Mesendoderm (in vitro differentiated cells): ENCODE results near the gene PREX1.

Experiments used
- DNase-seq: peaks from one replicate; pipeline ENCODE4 v3.0.0; 2013
- H2AK5ac ChIP-seq: 2 replicates; pipeline ENCODE4 v1.6.1; 2013; ENCODE audit warnings: low read length, inconsistent platforms
- H2BK120ac ChIP-seq: 2 replicates; pipeline ENCODE4 v1.6.1; 2013; ENCODE audit warnings: low read depth, mild to moderate bottlenecking, low read length, moderate library complexity, mixed read lengths
- H2BK15ac ChIP-seq: replicated peaks from 2 replicates; pipeline ENCODE4 v1.6.1; 2013; ENCODE audit warnings: low read depth, mild to moderate bottlenecking, moderate library complexity
- H2BK5ac ChIP-seq: 2 replicates; pipeline ENCODE4 v1.6.1; 2013; ENCODE audit warnings: low read length, inconsistent platforms
- H3K18ac ChIP-seq: 2 replicates; pipeline ENCODE4 v1.6.1; 2013; ENCODE audit warnings: mild to moderate bottlenecking, low read length, mixed read lengths
- H3K23ac ChIP-seq: one replicate; pipeline ENCODE4 v1.6.1; 2013; ENCODE audit warnings: low read length
- H3K27ac ChIP-seq: 2 replicates; pipeline ENCODE4 v1.5.1; 2013; ENCODE audit warnings: low read depth, mild to moderate bottlenecking, inconsistent platforms, low read length, moderate library complexity
- H3K27me3 ChIP-seq: 2 replicates; pipeline ENCODE4 v1.6.1; 2013; ENCODE audit warnings: low read length, control low read depth, mild to moderate bottlenecking, inconsistent platforms; ENCODE audit not compliant: insufficient read depth, poor library complexity
- H3K36me3 ChIP-seq: 2 replicates; pipeline ENCODE4 v1.6.1; 2013; ENCODE audit warnings: low read length, inconsistent platforms; ENCODE audit not compliant: control insufficient read depth, insufficient read depth
- H3K4ac ChIP-seq: one replicate; pipeline ENCODE4 v1.6.1; 2013; ENCODE audit warnings: low read depth, mild to moderate bottlenecking, low read length, moderate library complexity
- H3K4me1 ChIP-seq: 2 replicates; pipeline ENCODE4 v1.6.1; 2013; ENCODE audit warnings: low read depth, low read length, inconsistent platforms; ENCODE audit not compliant: control insufficient read depth
- H3K4me2 ChIP-seq: 2 replicates; pipeline ENCODE4 v1.6.1; 2013; ENCODE audit warnings: low read length
- H3K4me3 ChIP-seq: 2 replicates; pipeline ENCODE4 v1.5.1; 2013; ENCODE audit warnings: mild to moderate bottlenecking, low read length
- H3K56ac ChIP-seq: one replicate; pipeline ENCODE4 v1.6.1; 2013; ENCODE audit warnings: low read length
- H3K79me1 ChIP-seq: 2 replicates; pipeline ENCODE4 v1.6.1; 2013; ENCODE audit warnings: low read length, inconsistent platforms
- H3K79me2 ChIP-seq: 2 replicates; pipeline ENCODE4 v1.6.1; 2013; ENCODE audit warnings: mild to moderate bottlenecking, low read length; ENCODE audit not compliant: control insufficient read depth, insufficient read depth
- H3K9ac ChIP-seq: 2 replicates; pipeline ENCODE4 v1.6.1; 2013; ENCODE audit warnings: low read length, inconsistent platforms
- H4K5ac ChIP-seq: one replicate; pipeline ENCODE4 v1.6.1; 2013; ENCODE audit warnings: low read length
- H4K8ac ChIP-seq: one replicate; pipeline ENCODE4 v1.6.1; 2013; ENCODE audit warnings: low read depth, mild to moderate bottlenecking, control low read depth, low read length, moderate library complexity
- WGBS: extraction: QIAGEN DNeasy Blood & Tissue Kit; methylation state at CpG from one replicate; pipeline ENCODE4 v1.1.7; 2013; ENCODE audit warnings: low lambda C conversion rate, missing lambda C conversion rate; ENCODE audit not compliant: insufficient coverage; ENCODE audit errors: extremely low coverage; 5-methylcytosine and 5-hydroxymethylcytosine counted together

The PREX1 gene

DNA sequence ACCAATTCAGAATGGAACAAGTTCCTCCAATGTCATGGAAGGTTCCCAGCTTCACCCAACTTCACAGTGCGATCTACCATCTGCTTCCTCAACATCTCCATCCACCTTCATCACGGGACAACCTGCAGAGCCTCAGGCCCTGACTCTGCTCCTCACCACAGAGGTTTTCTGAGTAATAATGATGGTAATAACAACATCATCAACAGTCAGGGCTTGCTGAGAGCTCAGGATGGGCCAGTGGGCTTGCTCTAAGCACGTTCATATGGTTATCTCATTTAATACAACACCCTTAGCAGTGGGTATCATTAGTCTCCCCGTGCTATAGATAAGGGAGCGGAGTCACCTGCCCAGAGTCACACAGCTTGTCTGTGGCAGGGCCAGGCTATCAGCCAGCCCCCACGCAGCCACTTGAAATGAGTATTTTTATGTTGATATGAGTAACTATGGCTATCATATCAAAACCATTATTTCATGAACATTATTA lies 38.6 kb downstream of the PREX1 start:
- DNase-seq, result no peak

DNA sequence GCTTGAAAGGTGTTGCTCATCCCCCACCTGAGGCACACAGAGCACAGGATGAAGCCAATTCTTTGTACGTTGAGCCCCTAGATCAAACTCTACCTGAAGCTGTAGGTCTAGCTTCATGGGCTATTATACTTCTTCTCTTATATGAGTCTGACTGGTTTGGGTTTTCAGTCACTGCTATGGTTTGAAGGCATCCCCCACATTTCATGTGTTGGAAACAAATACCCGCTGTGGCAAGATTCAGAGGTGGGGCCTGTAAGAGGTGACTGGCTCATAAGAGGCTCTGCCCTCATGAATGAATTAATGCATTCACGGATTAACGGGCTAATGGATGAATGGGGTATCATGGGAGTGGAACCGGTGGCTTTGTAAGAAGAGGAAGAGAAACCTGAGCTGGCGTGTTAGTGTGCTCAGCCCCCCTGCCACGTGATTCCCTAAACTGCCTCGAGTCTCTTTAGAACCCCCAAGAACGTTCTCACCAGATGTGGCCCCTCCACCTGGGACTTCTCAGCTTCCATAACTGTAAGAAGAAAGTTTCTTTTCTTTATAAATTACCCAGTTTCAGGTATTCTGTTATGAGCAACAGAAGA lies 39.2 kb downstream of the PREX1 start:
- no peak overlapping the region for H3K23ac ChIP-seq

More for the DNA sequence above, 38.6 kb downstream of the PREX1 start:
- Histone ChIP-seq H3K4me2 (no peak overlapping the region), H4K5ac (no peak overlapping the region), H3K4me1 (no peaks in the 10 kb centered on the region), H2BK15ac (no peak overlapping the region), H3K36me3 (no peaks in the 10 kb centered on the region), H3K27ac (no peak overlapping the region), H3K18ac (no peak overlapping the region), H3K23ac (no peak overlapping the region), H3K4ac (no peak overlapping the region), H3K4me3 (no peak overlapping the region), H4K8ac (no peak overlapping the region), H2BK120ac (no peak overlapping the region), H2AK5ac (no peak overlapping the region), H3K56ac (no peak overlapping the region), H3K79me2 (peaks cover 51% of the 10 kb centered on the region), H3K27me3 (no peaks in the 10 kb centered on the region), H2BK5ac (no peak overlapping the region), H3K9ac (no peak overlapping the region), H3K79me1 (peaks cover 44% of the 10 kb centered on the region)
- no CpG with 5 or more reads among the region's 6 CpGs for WGBS

DNA sequence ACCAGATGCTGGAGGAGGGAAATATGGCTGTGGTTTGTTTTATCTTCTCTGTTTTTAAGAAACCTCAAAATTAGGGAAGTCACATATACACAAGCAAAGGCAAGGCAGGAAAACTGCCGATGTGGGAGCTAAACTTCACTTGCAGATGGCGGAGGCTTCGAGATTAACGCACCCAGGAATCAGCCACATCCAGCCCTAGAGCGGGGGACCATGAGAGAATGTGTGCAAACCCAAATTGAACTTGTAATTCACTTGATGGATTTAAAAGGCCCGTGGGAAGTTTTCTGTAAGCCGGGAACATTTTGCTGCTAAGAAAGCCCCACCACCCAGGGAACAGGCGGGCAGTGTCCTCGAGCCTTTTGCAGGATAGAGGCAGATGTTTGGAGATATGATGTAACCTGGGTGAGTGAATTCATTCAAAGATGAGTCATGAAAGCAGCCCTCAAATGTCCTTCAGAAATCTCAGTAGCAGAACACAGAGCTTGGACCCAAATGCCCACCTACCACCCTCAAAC lies 39.9 kb downstream of the PREX1 start:
- Histone ChIP-seq H2AK5ac (no peak overlapping the region), H3K27me3 (no peaks in the 10 kb centered on the region), H3K56ac (no peak overlapping the region), H3K79me2 (peaks cover 47% of the 10 kb centered on the region), H3K4me3 (no peak overlapping the region), H3K27ac (peak overlapping the region; percentile 45), H3K79me1 (peaks cover 41% of the 10 kb centered on the region), H2BK5ac (no peak overlapping the region), H3K23ac (no peak overlapping the region), H4K5ac (no peak overlapping the region), H2BK120ac (no peak overlapping the region), H4K8ac (no peak overlapping the region), H3K4me2 (no peak overlapping the region), H3K36me3 (no peaks in the 10 kb centered on the region), H3K9ac (no peak overlapping the region), H2BK15ac (no peak overlapping the region), H3K4ac (no peak overlapping the region), H3K4me1 (no peaks in the 10 kb centered on the region), H3K18ac (peak overlapping the region; percentile 20)
- no CpG with 5 or more reads among the region's 9 CpGs for WGBS
- DNase-seq, result peak; percentile 80

More for the DNA sequence above, 39.2 kb downstream of the PREX1 start:
- no peak for DNase-seq
- Histone ChIP-seq H2AK5ac (no peak overlapping the region), H2BK120ac (no peak overlapping the region), H3K4me2 (no peak overlapping the region), H3K56ac (no peak overlapping the region), H3K36me3 (no peaks in the 10 kb centered on the region), H3K9ac (no peak overlapping the region), H3K79me1 (peaks cover 42% of the 10 kb centered on the region), H4K5ac (no peak overlapping the region), H3K4me3 (no peak overlapping the region), H3K79me2 (peaks cover 48% of the 10 kb centered on the region), H2BK5ac (no peak overlapping the region), H3K18ac (no peak overlapping the region), H3K27ac (no peak overlapping the region), H4K8ac (no peak overlapping the region), H2BK15ac (no peak overlapping the region), H3K4me1 (no peaks in the 10 kb centered on the region), H3K27me3 (no peaks in the 10 kb centered on the region), H3K4ac (no peak overlapping the region)
- WGBS, result no CpG with 5 or more reads among the region's 9 CpGs

DNA sequence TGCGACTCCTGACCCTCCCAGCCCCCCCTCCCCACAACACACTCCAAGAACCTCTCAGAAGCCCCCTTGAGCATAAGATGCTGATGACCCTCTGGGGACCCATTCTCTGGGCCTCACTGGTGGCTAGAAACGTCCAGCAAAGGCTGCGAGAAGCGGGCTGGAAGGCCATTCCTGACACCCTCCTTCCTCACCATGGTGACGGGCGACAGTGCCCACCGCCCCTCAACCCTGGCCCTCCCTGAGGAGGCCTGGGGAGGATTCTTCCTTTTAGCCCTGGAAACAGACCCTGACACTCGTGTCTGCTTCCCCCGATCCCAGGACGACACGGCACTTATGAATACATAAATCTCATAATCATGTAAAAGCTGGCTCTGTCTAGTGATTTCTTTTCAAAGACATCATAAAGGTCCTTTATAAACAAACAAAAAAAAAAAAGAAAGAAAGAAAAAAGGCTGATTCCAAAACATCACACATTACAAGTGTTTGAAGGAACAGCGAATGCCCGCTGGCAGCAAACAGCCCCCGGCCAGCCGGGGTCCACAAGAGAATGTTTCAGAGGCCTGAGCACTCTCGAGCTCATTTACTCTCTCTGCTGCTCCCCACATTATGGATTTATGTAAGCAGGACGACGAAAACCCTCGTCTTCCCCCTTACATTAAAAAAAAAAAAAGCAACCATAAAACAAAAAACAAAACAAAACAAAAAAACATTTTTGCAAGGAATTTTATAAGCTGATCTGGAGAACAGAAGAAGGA lies 40.7 kb downstream of the PREX1 start:
- H3K4me2 ChIP-seq, result no peak overlapping the region
- H2BK120ac ChIP-seq, result no peak overlapping the region
- DNase-seq, result no peak
- no peak overlapping the region for H4K5ac ChIP-seq
- H2BK5ac ChIP-seq, result no peak overlapping the region
- H3K79me1 ChIP-seq, result peaks cover 45% of the 10 kb centered on the region
- H3K36me3 ChIP-seq, result no peaks in the 10 kb centered on the region
- no peak overlapping the region for H3K23ac ChIP-seq
- H4K8ac ChIP-seq, result no peak overlapping the region
- H3K18ac ChIP-seq, result no peak overlapping the region
- H3K27ac ChIP-seq, result no peak overlapping the region
- H3K56ac ChIP-seq, result no peak overlapping the region
- H2AK5ac ChIP-seq, result no peak overlapping the region
- H3K4me3 ChIP-seq, result no peak overlapping the region
- no peak overlapping the region for H3K4ac ChIP-seq
- H3K4me1 ChIP-seq, result peaks cover 6% of the 10 kb centered on the region
- WGBS, result no CpG with 5 or more reads among the region's 19 CpGs
- no peaks in the 10 kb centered on the region for H3K27me3 ChIP-seq
- no peak overlapping the region for H3K9ac ChIP-seq
- H2BK15ac ChIP-seq, result no peak overlapping the region
- peaks cover 45% of the 10 kb centered on the region for H3K79me2 ChIP-seq

DNA sequence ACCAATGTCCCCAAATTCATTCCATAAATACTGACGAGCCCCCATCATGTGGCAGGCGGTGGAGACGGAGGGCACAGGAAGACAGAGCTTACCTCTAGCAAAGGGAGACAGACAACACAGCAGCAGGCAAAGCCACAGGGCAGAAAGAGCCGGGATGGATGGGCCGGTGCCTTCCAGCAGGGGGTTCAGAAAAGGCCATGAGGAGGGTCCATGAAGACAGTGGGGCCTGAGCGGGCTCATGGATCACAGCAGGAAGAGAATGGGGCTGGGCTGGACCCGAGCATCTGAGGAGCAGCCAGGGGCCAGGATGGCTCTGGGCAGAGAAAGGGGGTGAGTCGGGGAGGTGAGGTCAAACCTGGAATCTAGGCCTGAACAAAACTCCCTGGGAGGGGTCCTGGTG lies 42.0 kb downstream of the PREX1 start:
- Histone ChIP-seq H3K56ac (no peak overlapping the region), H3K23ac (no peak overlapping the region), H3K27me3 (no peaks in the 10 kb centered on the region), H4K8ac (no peak overlapping the region), H2AK5ac (no peak overlapping the region), H3K9ac (no peak overlapping the region), H2BK5ac (no peak overlapping the region), H4K5ac (no peak overlapping the region), H3K36me3 (no peaks in the 10 kb centered on the region), H3K18ac (no peak overlapping the region), H2BK15ac (no peak overlapping the region), H3K27ac (no peak overlapping the region), H3K4me1 (peaks cover 6% of the 10 kb centered on the region), H2BK120ac (no peak overlapping the region), H3K79me2 (peaks cover 41% of the 10 kb centered on the region), H3K4me3 (no peak overlapping the region), H3K79me1 (peaks cover 44% of the 10 kb centered on the region), H3K4me2 (no peak overlapping the region), H3K4ac (no peak overlapping the region)
- WGBS, result no CpG with 5 or more reads among the region's 8 CpGs
- no peak for DNase-seq
